Lower leg skin (tissue), 4 donors: ENCODE results near the gene PRAMEF25. TPM values are rescaled to one million over a fixed set of nuclear protein-coding genes. Genes with fewer than 3 reads are reported as not detected.
"Not testable (repeated sequence)": the region's sequence is repeated elsewhere in the genome, so short reads cannot be mapped to it uniquely, and the experiment has no call there.

Experiments used
- DNase-seq, 2 donors: peaks; one replicate each; pipeline ENCODE4 v3.0.0-alpha.2; 2019; ENCODE audit warnings: low spot score in 2 of 2
- H3K4me3 ChIP-seq: fragments of 200-600 bp; sonication (generic); 2 replicates; pipeline ENCODE4 v1.5.1; 2017; ENCODE audit warnings: mild to moderate bottlenecking, low read depth; ENCODE audit not compliant: poor library complexity, severe bottlenecking
- WGBS, 2 donors: methylation state at CpG; one replicate each; pipeline ENCODE4 v1.1.5; 2018; 5-methylcytosine and 5-hydroxymethylcytosine counted together
- intact Hi-C: fragments of 100-400 bp; cut with DNase I; formaldehyde crosslinking; loops from one replicate; pipeline ENCODE4 v1.15.0; 2023; ENCODE audit warnings: low total_unique reads
- total RNA-seq, 4 donors: library from RNA; depleted of rRNA; stranded (reverse); fragments of >200 nt; gene quantifications; one replicate each; pipeline ENCODE4 v1.1.0, GENCODE V29; 2016

PRAMEF25 gene
- not detected for total RNA-seq

GRCh38 chr1:13070474-13070873, at the start of gene PRAMEF25:
PRAMEF25 (plus strand) TSS chr1:13070774; CDS start chr1:13073694, 2,920 bp downstream.
- WGBS, 2 donors = no CpG with 5 or more reads among the region's 4 CpGs
- H3K4me3 ChIP-seq, intact Hi-C loops, DNase-seq: not testable (repeated sequence)

- intact Hi-C loops, DNase-seq: not testable (repeated sequence)
- WGBS, 2 donors = 75 to 81% methylated on average over 3 of the region's 3 CpGs
Observed at GRCh38 chr1:13056475-13056874, 14.1 kb upstream of the PRAMEF25 start, which contains the start of gene PRAMEF27. PRAMEF27 (minus strand) TSS chr1:13056575; CDS start chr1:13053659, 2,916 bp downstream.

GRCh38 chr1:13116754-13117153, 46.2 kb downstream of the PRAMEF25 start, which contains the start of gene HNRNPCL2:
HNRNPCL2 (minus strand) TSS chr1:13116854; CDS start chr1:13116400, 454 bp downstream.
- 92 to 93% methylated on average over 6 of the region's 6 CpGs for WGBS, 2 donors
- intact Hi-C loops, DNase-seq, H3K4me3 ChIP-seq: not testable (repeated sequence)

More at GRCh38 chr1:13056475-13056874, 14.1 kb upstream of the PRAMEF25 start, which contains the start of gene PRAMEF27:
- H3K4me3 ChIP-seq = not testable (repeated sequence)

Other genes starting within 250 kb of the PRAMEF25 start
- not detected for gene PRAMEF11, start 239.4 kb upstream of the PRAMEF25 start, total RNA-seq
- not detected for gene HNRNPCL1, start 222.1 kb upstream of the PRAMEF25 start, total RNA-seq
- not detected for gene PRAMEF2, start 213.7 kb upstream of the PRAMEF25 start, total RNA-seq
- gene PRAMEF4, start 184.6 kb upstream of the PRAMEF25 start, total RNA-seq = not detected
- not detected for gene PRAMEF10, start 172.5 kb upstream of the PRAMEF25 start, total RNA-seq
- gene PRAMEF7, start 154.2 kb upstream of the PRAMEF25 start, total RNA-seq = not detected
- gene PRAMEF6, start 123.2 kb upstream of the PRAMEF25 start, total RNA-seq = not detected
- gene PRAMEF27, start 14.2 kb upstream of the PRAMEF25 start, total RNA-seq = not detected
- not detected for gene HNRNPCL3, start 10.0 kb upstream of the PRAMEF25 start, total RNA-seq
- gene HNRNPCL2, start 46.1 kb downstream of the PRAMEF25 start, total RNA-seq = not detected
- gene PRAMEF26, start 85.2 kb downstream of the PRAMEF25 start, total RNA-seq = not detected
- not detected for gene HNRNPCL4, start 94.9 kb downstream of the PRAMEF25 start, total RNA-seq
- not detected for gene PRAMEF9, start 101.1 kb downstream of the PRAMEF25 start, total RNA-seq
- gene PRAMEF13, start 130.6 kb downstream of the PRAMEF25 start, total RNA-seq = not detected
- not detected for gene PRAMEF18, start 155.4 kb downstream of the PRAMEF25 start, total RNA-seq
- not detected for gene PRAMEF5, start 183.4 kb downstream of the PRAMEF25 start, total RNA-seq
- gene PRAMEF8, start 214.4 kb downstream of the PRAMEF25 start, total RNA-seq = not detected
- not detected for gene PRAMEF33, start 232.8 kb downstream of the PRAMEF25 start, total RNA-seq
- not detected for gene PRAMEF15, start 244.8 kb downstream of the PRAMEF25 start, total RNA-seq